HFFc6 (cell line): ENCODE results near the gene ABCA7. TPM values are rescaled to one million over a fixed set of nuclear protein-coding genes. Genes with fewer than 3 reads are reported as not detected.

ENCODE experiments used
- DNase-seq: peaks from one replicate; pipeline ENCODE4 v3.0.0-alpha.2; 2018
- H3K27ac Mint-ChIP-seq: 2 replicates; pipeline ENCODE4 v1.8.0; 2020; ENCODE audit warnings: mild to moderate bottlenecking, mixed read lengths
- H3K27me3 Mint-ChIP-seq: 2 replicates; pipeline ENCODE4 v1.8.0; 2021; ENCODE audit warnings: mild to moderate bottlenecking, moderate library complexity, mixed read lengths; ENCODE audit not compliant: insufficient read depth
- H3K36me3 Mint-ChIP-seq: 2 replicates; pipeline ENCODE4 v1.8.0; 2021; ENCODE audit warnings: low read depth, mixed read lengths
- H3K4me1 Mint-ChIP-seq: 2 replicates; pipeline ENCODE4 v1.8.0; 2020; ENCODE audit warnings: low read depth, mixed read lengths
- H3K4me3 Mint-ChIP-seq: 2 replicates; pipeline ENCODE4 v1.8.0; 2020; ENCODE audit warnings: mild to moderate bottlenecking, moderate library complexity, mixed read lengths
- H3K9me3 Mint-ChIP-seq: 2 replicates; pipeline ENCODE4 v1.8.0; 2020; ENCODE audit warnings: mild to moderate bottlenecking, mixed read lengths
- CTCF ChIP-seq: fragments of 200-600 bp; sonication (generic); IDR thresholded peaks from 2 replicates; pipeline ENCODE4 v1.5.0; 2021; ENCODE audit warnings: antibody characterized with exemption, mild to moderate bottlenecking
- total RNA-seq, 6 experiments: library from RNA; stranded (reverse); fragmentation: NEBNext Ultra II Directional; extraction: Animal tissue kit (Norgen Biotek cat#: 25700); gene quantifications; 2 replicates in 1 of 6; 3 replicates in 5 of 6; pipeline ENCODE4 v1.2.3, GENCODE V29; 2021

The ABCA7 gene
- total RNA-seq, 6 experiments from 2014 or later = 4.6 to 8.1 (median 6.6) TPM

- no peak for TF ChIP-seq CTCF
- no peaks in the 10 kb centered on the region for H3K9me3 Mint-ChIP-seq
- H3K27ac Mint-ChIP-seq = no peak overlapping the region
- DNase-seq = no peak
- H3K4me1 Mint-ChIP-seq = no peaks in the 10 kb centered on the region
- H3K27me3 Mint-ChIP-seq = no peaks in the 10 kb centered on the region
- H3K4me3 Mint-ChIP-seq = no peak overlapping the region
- no peaks in the 10 kb centered on the region for H3K36me3 Mint-ChIP-seq
These were observed 41.6 kb downstream of the ABCA7 start for GRCh38 chr19:1081301-1082164.

- no peak for TF ChIP-seq CTCF
- no peak for DNase-seq
- Mint-ChIP-seq H3K27me3 (no peaks in the 10 kb centered on the region), H3K27ac (no peak overlapping the region), H3K4me1 (no peaks in the 10 kb centered on the region), H3K9me3 (no peaks in the 10 kb centered on the region), H3K36me3 (no peaks in the 10 kb centered on the region), H3K4me3 (no peak overlapping the region)
These were observed 42.4 kb downstream of the ABCA7 start for GRCh38 chr19:1082165-1082927.

- Mint-ChIP-seq H3K27me3 (no peaks in the 10 kb centered on the region; the same call in 1 of the 2 replicates), H3K9me3 (no peaks in the 10 kb centered on the region), H3K4me3 (no peak overlapping the region), H3K36me3 (no peaks in the 10 kb centered on the region), H3K27ac (no peak overlapping the region), H3K4me1 (no peaks in the 10 kb centered on the region)
- DNase-seq = no peak
- no peak for TF ChIP-seq CTCF
These were observed 43.3 kb downstream of the ABCA7 start for GRCh38 chr19:1082928-1083816.

- no peaks in the 10 kb centered on the region; the same call in 1 of the 2 replicates for H3K27me3 Mint-ChIP-seq
- no peak overlapping the region for H3K27ac Mint-ChIP-seq
- H3K4me3 Mint-ChIP-seq = no peak overlapping the region
- no peaks in the 10 kb centered on the region for H3K9me3 Mint-ChIP-seq
- DNase-seq = no peak
- no peaks in the 10 kb centered on the region for H3K36me3 Mint-ChIP-seq
- no peaks in the 10 kb centered on the region for H3K4me1 Mint-ChIP-seq
- no peak for TF ChIP-seq CTCF
These were observed 44.3 kb downstream of the ABCA7 start for GRCh38 chr19:1084024-1084868.
